Measurements from ENCODE around the gene PGBD2. TPM values are rescaled to one million over a fixed set of nuclear protein-coding genes. Genes with fewer than 3 reads are reported as not detected.
"Not testable (repeated sequence)": the region's sequence is repeated elsewhere in the genome, so short reads cannot be mapped to it uniquely, and the experiment has no call there.

Gene PGBD2
- total and polyA plus RNA-seq, 2 of the 13 experiments (the other 11 are each of a cell fraction or from before 2014, with no cell fraction given), result 6.0 to 7.4 TPM

GRCh38 chr1:248928122-248928521 is 22.1 kb downstream of the PGBD2 start:
- DNase-seq (ENCODE audit: low spot score); intact Hi-C loops (cut with micrococcal nuclease; ENCODE audit: unreplicated experiment); H4K20me1 ChIP-seq (ENCODE audit: insufficient read depth, low read length); H3K27me3 ChIP-seq (ENCODE audit: control insufficient read depth in 1 of 2, insufficient read depth in 2 of 2, low read length in 2 of 2); H3K9me3 ChIP-seq (ENCODE audit: low read length); POLR2A ChIA-PET; in situ Hi-C loops (cut with HindIII; ENCODE audit: extremely low pct_ligation_motif_present, low pct_unique_long_range_greater_than_20kb); BruUV-seq (replicated peaks); ATAC-seq; H2AFZ ChIP-seq (ENCODE audit: low read length); CTCF ChIA-PET (ENCODE audit: low intra/inter-chr PET ratio, low total read pairs); H3K9ac ChIP-seq (ENCODE audit: insufficient read depth, low read depth, low read length); H3K79me2 ChIP-seq (ENCODE audit: insufficient read depth, low read length); H3K4me2 ChIP-seq (ENCODE audit: low read depth, low read length); H3K4me3 ChIP-seq (replicated peaks in 1 of 3; ENCODE audit: insufficient read depth in 1 of 3, low read depth in 2 of 3, low read length in 3 of 3); H3K27ac ChIP-seq (ENCODE audit: extremely low read length, insufficient read depth, low read length); FAIRE-seq; H3K36me3 ChIP-seq (replicated peaks in 1 of 2; ENCODE audit: control insufficient read depth in 1 of 2, insufficient read depth in 2 of 2, low read length in 2 of 2); TF ChIP-seq SOX13 (IDR thresholded peaks at IDR 0.05): not testable (repeated sequence)
- H3K4me1 ChIP-seq (ENCODE audit: insufficient read depth, low read length), result peaks cover 18% of the 10 kb centered on the region; the same call in 1 of the 2 replicates
- TF ChIP-seq SOX13 (CRISPR knock-in tag; conservative IDR thresholded peaks at IDR 0.05 in 1 of 2, IDR thresholded peaks at IDR 0.05 in 1 of 2), result peak in 1 of 2 experiments; percentile 28; a peak in 1 of 4 replicates

GRCh38 chr1:248930037-248930436 is 24.0 kb downstream of the PGBD2 start:
- BruUV-seq (replicated peaks); H3K4me2 ChIP-seq (ENCODE audit: low read depth, low read length); H3K27ac ChIP-seq (ENCODE audit: extremely low read length, insufficient read depth, low read length); H2AFZ ChIP-seq (ENCODE audit: low read length); H3K9ac ChIP-seq (ENCODE audit: insufficient read depth, low read depth, low read length); DNase-seq (ENCODE audit: low spot score); ATAC-seq; H3K4me3 ChIP-seq (replicated peaks in 1 of 3; ENCODE audit: insufficient read depth in 1 of 3, low read depth in 2 of 3, low read length in 3 of 3); H3K9me3 ChIP-seq (ENCODE audit: low read length); intact Hi-C loops (cut with micrococcal nuclease; ENCODE audit: unreplicated experiment); in situ Hi-C loops (cut with HindIII; ENCODE audit: extremely low pct_ligation_motif_present, low pct_unique_long_range_greater_than_20kb); FAIRE-seq; H3K79me2 ChIP-seq (ENCODE audit: insufficient read depth, low read length); H4K20me1 ChIP-seq (ENCODE audit: insufficient read depth, low read length); H3K36me3 ChIP-seq (replicated peaks in 1 of 2; ENCODE audit: control insufficient read depth in 1 of 2, insufficient read depth in 2 of 2, low read length in 2 of 2); CTCF ChIA-PET (ENCODE audit: low intra/inter-chr PET ratio, low total read pairs); H3K27me3 ChIP-seq (ENCODE audit: control insufficient read depth in 1 of 2, insufficient read depth in 2 of 2, low read length in 2 of 2); POLR2A ChIA-PET: not testable (repeated sequence)
- H3K4me1 ChIP-seq (ENCODE audit: insufficient read depth, low read length), result peaks cover 18% of the 10 kb centered on the region; the same call in 1 of the 2 replicates
- WGBS (ENCODE audit: low lambda C conversion rate), result 91% methylated on average over 4 of the region's 4 CpGs

DNA sequence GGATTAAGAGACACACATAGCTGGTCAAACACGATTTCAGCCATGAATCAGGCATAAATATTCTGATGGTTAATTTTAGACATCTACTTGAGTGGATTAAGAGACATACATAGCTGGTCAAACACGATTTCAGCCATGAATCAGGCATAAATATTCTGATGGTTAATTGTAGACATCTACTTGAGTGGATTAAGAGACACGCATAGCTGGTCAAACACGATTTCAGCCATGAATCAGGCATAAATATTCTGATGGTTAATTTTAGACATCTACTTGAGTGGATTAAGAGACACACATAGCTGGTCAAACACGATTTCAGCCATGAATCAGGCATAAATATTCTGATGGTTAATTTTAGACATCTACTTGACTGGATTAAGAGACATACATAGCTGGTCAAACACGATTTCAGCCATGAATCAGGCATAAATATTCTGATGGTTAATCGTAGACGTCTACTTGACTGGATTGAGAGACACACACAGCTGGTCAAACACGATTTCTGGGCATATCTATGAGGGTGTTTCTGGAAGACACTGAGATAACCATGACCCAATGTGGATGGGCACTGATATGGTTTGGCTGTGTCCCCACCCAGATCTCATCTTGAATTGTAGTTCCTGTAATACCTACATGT is 32.3 kb downstream of the PGBD2 start:
- H3K27ac ChIP-seq (ENCODE audit: extremely low read length, insufficient read depth, low read length); H3K79me2 ChIP-seq (ENCODE audit: insufficient read depth, low read length); H4K20me1 ChIP-seq (ENCODE audit: insufficient read depth, low read length); CTCF ChIA-PET (ENCODE audit: low intra/inter-chr PET ratio, low total read pairs); H3K9ac ChIP-seq (ENCODE audit: insufficient read depth, low read depth, low read length); in situ Hi-C loops (cut with HindIII; ENCODE audit: extremely low pct_ligation_motif_present, low pct_unique_long_range_greater_than_20kb); intact Hi-C loops (cut with micrococcal nuclease; ENCODE audit: unreplicated experiment); H3K4me3 ChIP-seq (replicated peaks in 1 of 3; ENCODE audit: insufficient read depth in 1 of 3, low read depth in 2 of 3, low read length in 3 of 3); ATAC-seq; FAIRE-seq; POLR2A ChIA-PET; H3K4me1 ChIP-seq (ENCODE audit: insufficient read depth, low read length); DNase-seq (ENCODE audit: low spot score); H3K36me3 ChIP-seq (replicated peaks in 1 of 2; ENCODE audit: control insufficient read depth in 1 of 2, insufficient read depth in 2 of 2, low read length in 2 of 2); BruUV-seq (replicated peaks); H2AFZ ChIP-seq (ENCODE audit: low read length); H3K9me3 ChIP-seq (ENCODE audit: low read length); H3K27me3 ChIP-seq (ENCODE audit: control insufficient read depth in 1 of 2, insufficient read depth in 2 of 2, low read length in 2 of 2); H3K4me2 ChIP-seq (ENCODE audit: low read depth, low read length): not testable (repeated sequence)
- 39% methylated on average over 4 of the region's 9 CpGs for WGBS (ENCODE audit: low lambda C conversion rate)

- ATAC-seq; H3K79me2 ChIP-seq (ENCODE audit: insufficient read depth, low read length); POLR2A ChIA-PET: not testable (repeated sequence)
Measured at GRCh38 chr1:248944134-248944999, 38.3 kb downstream of the PGBD2 start.

More at GRCh38 chr1:248944134-248944999, 38.3 kb downstream of the PGBD2 start:
- H3K4me3 ChIP-seq (replicated peaks in 1 of 3; ENCODE audit: insufficient read depth in 1 of 3, low read depth in 2 of 3, low read length in 3 of 3); H3K9me3 ChIP-seq (ENCODE audit: low read length); H3K9ac ChIP-seq (ENCODE audit: insufficient read depth, low read depth, low read length); BruUV-seq (replicated peaks); H3K27ac ChIP-seq (ENCODE audit: extremely low read length, insufficient read depth, low read length); H3K27me3 ChIP-seq (ENCODE audit: control insufficient read depth in 1 of 2, insufficient read depth in 2 of 2, low read length in 2 of 2); H3K36me3 ChIP-seq (replicated peaks in 1 of 2; ENCODE audit: control insufficient read depth in 1 of 2, insufficient read depth in 2 of 2, low read length in 2 of 2); H2AFZ ChIP-seq (ENCODE audit: low read length); H3K4me2 ChIP-seq (ENCODE audit: low read depth, low read length); H4K20me1 ChIP-seq (ENCODE audit: insufficient read depth, low read length); intact Hi-C loops (cut with micrococcal nuclease; ENCODE audit: unreplicated experiment); FAIRE-seq; H3K4me1 ChIP-seq (ENCODE audit: insufficient read depth, low read length); in situ Hi-C loops (cut with HindIII; ENCODE audit: extremely low pct_ligation_motif_present, low pct_unique_long_range_greater_than_20kb); CTCF ChIA-PET (ENCODE audit: low intra/inter-chr PET ratio, low total read pairs); DNase-seq (ENCODE audit: low spot score): not testable (repeated sequence)
- 92% methylated on average over 44 of the region's 77 CpGs for WGBS (ENCODE audit: low lambda C conversion rate)

Measured in HepG2 (cell line).